HG03520 (cell line): ENCODE results near the gene FEN1.

Source experiments
- ATAC-seq: cut with Tn5 transposase; IDR thresholded peaks from one replicate; pipeline ENCODE4 v1.9.1; 2021; ENCODE audit warnings: mild to moderate bottlenecking, moderate library complexity; ENCODE audit not compliant: unreplicated experiment

FEN1 gene

GRCh38 chr11:61838501-61838900 lies 45.8 kb downstream of the FEN1 start:
- ATAC-seq: no peak

- ATAC-seq: no peak
Observed at GRCh38 chr11:61838921-61839320, 46.2 kb downstream of the FEN1 start.

GRCh38 chr11:61839742-61840141 lies 47.0 kb downstream of the FEN1 start:
- ATAC-seq: no peak

GRCh38 chr11:61840371-61840770 lies 47.7 kb downstream of the FEN1 start:
- ATAC-seq: no peak

GRCh38 chr11:61841636-61842527 lies 49.2 kb downstream of the FEN1 start:
- ATAC-seq: no peak

- ATAC-seq: no peak
Observed at GRCh38 chr11:61842528-61842820, 49.8 kb downstream of the FEN1 start.

GRCh38 chr11:61844909-61845565 lies 52.3 kb downstream of the FEN1 start:
- no peak for ATAC-seq

- ATAC-seq: no peak
Observed at GRCh38 chr11:61846362-61847020, 53.8 kb downstream of the FEN1 start.
